ENCODE data around the gene TCF4.

GRCh38 chr18:55309249-55309648 is 278.7 kb downstream of the TCF4 start:
- TF ChIP-seq CTCF (conservative IDR thresholded peaks at IDR 0.05; ENCODE audit: low read length) (no peak), EZH2phosphoT487 (IDR thresholded peaks at IDR 0.05; ENCODE audit: borderline replicate concordance) (no peak)

Data from Loucy (cell line).